ENCODE data around the gene CSTF1.

CSTF1 gene

GRCh38 chr20:56426026-56426425 lies 33.6 kb downstream of the CSTF1 start:
- no peaks in the 10 kb centered on the region for H3K27me3 ChIP-seq (replicated peaks; ENCODE audit: insufficient read depth, low read length)
- H3K4me2 ChIP-seq (ENCODE audit: low read depth, low read length): no peak overlapping the region
- no peaks in the 10 kb centered on the region for H3F3A ChIP-seq (ENCODE audit: insufficient read depth, low read length)
- no peak for TF ChIP-seq EZH2 (optimal IDR thresholded peaks at IDR 0.05; ENCODE audit: low read depth, low read length)
- TF ChIP-seq EZH2phosphoT487 (IDR thresholded peaks at IDR 0.05; ENCODE audit: low read length): no peak
- TF ChIP-seq CTCF (IDR thresholded peaks at IDR 0.05; ENCODE audit: low read length): no peak
- H3K9ac ChIP-seq (ENCODE audit: low read length): no peak overlapping the region
- H3K4me3 ChIP-seq (ENCODE audit: low read length): no peak overlapping the region
- H3K79me2 ChIP-seq (ENCODE audit: low read length): no peaks in the 10 kb centered on the region
- no peaks in the 10 kb centered on the region for H3K36me3 ChIP-seq (replicated peaks; ENCODE audit: insufficient read depth, low read length)
- H3K9me3 ChIP-seq (replicated peaks; ENCODE audit: insufficient read depth, low read length): no peaks in the 10 kb centered on the region
- no peak for DNase-seq
- no peaks in the 10 kb centered on the region for H3K9me2 ChIP-seq (replicated peaks; ENCODE audit: insufficient read depth, low read length)
- no peaks in the 10 kb centered on the region for H3K4me1 ChIP-seq (ENCODE audit: low read length)
- H4K20me1 ChIP-seq (ENCODE audit: insufficient read depth, low read length): no peaks in the 10 kb centered on the region
- no peak overlapping the region for H3K27ac ChIP-seq (ENCODE audit: low read length)
- H2AFZ ChIP-seq (ENCODE audit: low read length): no peak overlapping the region

GRCh38 chr20:56426926-56427325 lies 34.5 kb downstream of the CSTF1 start:
- Histone ChIP-seq H3K79me2 (ENCODE audit: low read length) (no peaks in the 10 kb centered on the region), H3K9me3 (replicated peaks; ENCODE audit: insufficient read depth, low read length) (no peaks in the 10 kb centered on the region), H3K36me3 (replicated peaks; ENCODE audit: insufficient read depth, low read length) (no peaks in the 10 kb centered on the region), H3K9me2 (replicated peaks; ENCODE audit: insufficient read depth, low read length) (no peaks in the 10 kb centered on the region), H3F3A (ENCODE audit: insufficient read depth, low read length) (no peaks in the 10 kb centered on the region), H3K27ac (ENCODE audit: low read length) (no peak overlapping the region), H3K4me2 (ENCODE audit: low read depth, low read length) (no peak overlapping the region), H3K9ac (ENCODE audit: low read length) (no peak overlapping the region), H3K4me1 (ENCODE audit: low read length) (no peaks in the 10 kb centered on the region), H3K4me3 (ENCODE audit: low read length) (no peak overlapping the region), H3K27me3 (replicated peaks; ENCODE audit: insufficient read depth, low read length) (no peaks in the 10 kb centered on the region), H4K20me1 (ENCODE audit: insufficient read depth, low read length) (no peaks in the 10 kb centered on the region), H2AFZ (ENCODE audit: low read length) (no peak overlapping the region)
- DNase-seq: no peak
- TF ChIP-seq CTCF (IDR thresholded peaks at IDR 0.05; ENCODE audit: low read length) (no peak), EZH2phosphoT487 (IDR thresholded peaks at IDR 0.05; ENCODE audit: low read length) (no peak), EZH2 (optimal IDR thresholded peaks at IDR 0.05; ENCODE audit: low read depth, low read length) (no peak)

- H2AFZ ChIP-seq (ENCODE audit: low read length): no peak overlapping the region
- no peaks in the 10 kb centered on the region for H3K79me2 ChIP-seq (ENCODE audit: low read length)
- no peaks in the 10 kb centered on the region for H4K20me1 ChIP-seq (ENCODE audit: insufficient read depth, low read length)
- DNase-seq: no peak
- H3K36me3 ChIP-seq (replicated peaks; ENCODE audit: insufficient read depth, low read length): no peaks in the 10 kb centered on the region
- H3F3A ChIP-seq (ENCODE audit: insufficient read depth, low read length): no peaks in the 10 kb centered on the region
- no peaks in the 10 kb centered on the region for H3K4me1 ChIP-seq (ENCODE audit: low read length)
- H3K9me3 ChIP-seq (replicated peaks; ENCODE audit: insufficient read depth, low read length): no peaks in the 10 kb centered on the region
- no peak overlapping the region for H3K9ac ChIP-seq (ENCODE audit: low read length)
- H3K9me2 ChIP-seq (replicated peaks; ENCODE audit: insufficient read depth, low read length): no peaks in the 10 kb centered on the region
- H3K27ac ChIP-seq (ENCODE audit: low read length): no peak overlapping the region
- no peak overlapping the region for H3K4me3 ChIP-seq (ENCODE audit: low read length)
- no peak overlapping the region for H3K4me2 ChIP-seq (ENCODE audit: low read depth, low read length)
- no peaks in the 10 kb centered on the region for H3K27me3 ChIP-seq (replicated peaks; ENCODE audit: insufficient read depth, low read length)
- TF ChIP-seq CTCF (IDR thresholded peaks at IDR 0.05; ENCODE audit: low read length): no peak
- no peak for TF ChIP-seq EZH2phosphoT487 (IDR thresholded peaks at IDR 0.05; ENCODE audit: low read length)
- no peak for TF ChIP-seq EZH2 (optimal IDR thresholded peaks at IDR 0.05; ENCODE audit: low read depth, low read length)
These were observed 35.4 kb downstream of the CSTF1 start for GRCh38 chr20:56427797-56428196.

Measured in MM.1S (cell line).